Measurements from ENCODE around the gene ERC1.

ERC1 gene

DNA sequence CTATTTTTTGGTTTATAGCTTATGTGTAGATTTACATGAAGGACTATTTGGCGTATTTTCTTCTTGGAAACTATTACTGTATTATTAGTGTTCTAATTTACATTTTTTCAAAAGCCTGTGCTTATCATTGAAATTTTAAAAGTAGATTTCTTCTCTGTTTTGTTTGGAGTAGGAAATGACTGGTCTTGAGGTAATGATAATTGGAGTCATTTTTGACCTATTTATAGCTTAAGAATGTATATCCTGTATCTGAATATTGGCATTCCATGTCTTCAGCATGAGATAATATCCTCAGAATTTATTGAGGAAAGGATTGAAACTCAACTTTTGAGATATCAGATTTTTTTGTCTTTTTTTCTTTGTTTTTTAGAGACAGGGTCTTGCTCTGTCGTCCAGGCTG is 193.4 kb downstream of the ERC1 start:
- Histone ChIP-seq H3K4me3 (ENCODE audit: insufficient read depth in 1 of 2, low read depth in 1 of 2, low read length in 2 of 2) (no peak overlapping the region), H3K4me1 (ENCODE audit: control insufficient read depth, insufficient read depth, low read depth, low read length) (no peaks in the 10 kb centered on the region), H2BK15ac (ENCODE audit: low read depth, poor library complexity, severe bottlenecking) (no peak overlapping the region), H2BK5ac (ENCODE audit: low read depth, low read length, poor library complexity, severe bottlenecking) (no peak overlapping the region), H3K79me1 (replicated peaks; ENCODE audit: low read length, poor library complexity, severe bottlenecking) (peaks cover 2% of the 10 kb centered on the region), H4K91ac (ENCODE audit: low read length) (no peak overlapping the region), H3K9me3 (ENCODE audit: control insufficient read depth, low read length) (no peaks in the 10 kb centered on the region), H3K4ac (ENCODE audit: low read depth in 1 of 2, low read length in 2 of 2) (no peak overlapping the region), H2BK120ac (ENCODE audit: low read depth, low read length) (no peak overlapping the region), H2BK12ac (ENCODE audit: low read length in 2 of 2) (no peak overlapping the region), H3K23ac (ENCODE audit: low read length in 2 of 2) (no peak overlapping the region), H4K8ac (ENCODE audit: low read length) (no peak overlapping the region), H3K18ac (ENCODE audit: low read depth in 1 of 2, low read length in 2 of 2) (no peak overlapping the region), H3K4me2 (ENCODE audit: low read length, poor library complexity, severe bottlenecking) (no peak overlapping the region), H2AK5ac (ENCODE audit: low read length, severe bottlenecking) (no peak overlapping the region), H3K27ac (ENCODE audit: low read length, poor library complexity, severe bottlenecking) (no peak overlapping the region), H3K9ac (ENCODE audit: low read length) (no peak overlapping the region), H3K14ac (ENCODE audit: low read length in 2 of 2) (no peak overlapping the region), H3K36me3 (ENCODE audit: control insufficient read depth in 1 of 2, insufficient read depth in 2 of 2, low read depth in 1 of 2, low read length in 2 of 2) (peaks cover 4 to 83% of the 10 kb centered on the region in 2 experiments), H2AFZ (ENCODE audit: low read depth, low read length) (no peak overlapping the region), H3K27me3 (ENCODE audit: control insufficient read depth in 1 of 2, insufficient read depth in 1 of 2, low read length in 2 of 2) (no peaks in the 10 kb centered on the region)
- WGBS = 73% methylated on average over 1 of the region's 2 CpGs
- no peak for DNase-seq

- no peak overlapping the region for H2AFZ ChIP-seq (ENCODE audit: low read depth, low read length)
- H3K4me3 ChIP-seq (ENCODE audit: insufficient read depth in 1 of 2, low read depth in 1 of 2, low read length in 2 of 2) = no peak overlapping the region
- H2BK120ac ChIP-seq (ENCODE audit: low read depth, low read length) = no peak overlapping the region
- DNase-seq = no peak
- H3K79me1 ChIP-seq (replicated peaks; ENCODE audit: low read length, poor library complexity, severe bottlenecking) = peaks cover 1% of the 10 kb centered on the region
- no peaks in the 10 kb centered on the region for H3K27me3 ChIP-seq (ENCODE audit: control insufficient read depth in 1 of 2, insufficient read depth in 1 of 2, low read length in 2 of 2)
- no peaks in the 10 kb centered on the region for H3K9me3 ChIP-seq (ENCODE audit: control insufficient read depth, low read length)
- WGBS = 100% methylated on average over 1 of the region's 3 CpGs
- H2BK12ac ChIP-seq (ENCODE audit: low read length in 2 of 2) = no peak overlapping the region
- H3K36me3 ChIP-seq (ENCODE audit: control insufficient read depth in 1 of 2, insufficient read depth in 2 of 2, low read depth in 1 of 2, low read length in 2 of 2) = peaks cover 4 to 90% of the 10 kb centered on the region in 2 experiments
- no peak overlapping the region for H4K8ac ChIP-seq (ENCODE audit: low read length)
- no peak overlapping the region for H3K4ac ChIP-seq (ENCODE audit: low read depth in 1 of 2, low read length in 2 of 2)
- H4K91ac ChIP-seq (ENCODE audit: low read length) = no peak overlapping the region
- no peak overlapping the region for H3K27ac ChIP-seq (ENCODE audit: low read length, poor library complexity, severe bottlenecking)
- H3K4me2 ChIP-seq (ENCODE audit: low read length, poor library complexity, severe bottlenecking) = no peak overlapping the region
- no peak overlapping the region for H2AK5ac ChIP-seq (ENCODE audit: low read length, severe bottlenecking)
- H3K9ac ChIP-seq (ENCODE audit: low read length) = no peak overlapping the region
- H3K18ac ChIP-seq (ENCODE audit: low read depth in 1 of 2, low read length in 2 of 2) = no peak overlapping the region
- no peak overlapping the region for H3K14ac ChIP-seq (ENCODE audit: low read length in 2 of 2)
- no peak overlapping the region for H3K23ac ChIP-seq (ENCODE audit: low read length in 2 of 2)
- H2BK15ac ChIP-seq (ENCODE audit: low read depth, poor library complexity, severe bottlenecking) = no peak overlapping the region
- H3K4me1 ChIP-seq (ENCODE audit: control insufficient read depth, insufficient read depth, low read depth, low read length) = no peaks in the 10 kb centered on the region
- no peak overlapping the region for H2BK5ac ChIP-seq (ENCODE audit: low read depth, low read length, poor library complexity, severe bottlenecking)
Measured at GRCh38 chr12:1185460-1186182, 194.6 kb downstream of the ERC1 start.

DNA sequence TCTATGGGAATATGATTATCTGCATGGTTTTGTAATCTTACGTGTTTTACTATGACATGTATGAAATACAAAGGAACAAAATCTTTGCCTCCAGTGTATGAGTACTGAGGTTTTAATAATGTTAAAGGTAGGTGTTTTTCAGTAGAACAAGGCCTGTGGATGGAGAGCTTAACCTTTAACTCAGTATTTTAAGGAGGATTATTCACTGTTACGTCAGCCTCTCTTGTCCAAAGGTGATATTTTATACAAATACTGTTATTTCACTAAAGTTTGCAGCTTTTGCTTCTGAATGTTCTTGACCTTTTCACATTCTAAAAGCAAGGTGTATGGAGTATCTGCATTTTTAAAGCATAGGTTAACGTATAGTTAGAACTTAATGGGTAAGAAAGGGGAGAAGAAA is 195.3 kb downstream of the ERC1 start:
- Histone ChIP-seq H2BK15ac (ENCODE audit: low read depth, poor library complexity, severe bottlenecking) (no peak overlapping the region), H3K4me3 (ENCODE audit: insufficient read depth in 1 of 2, low read depth in 1 of 2, low read length in 2 of 2) (no peak overlapping the region), H3K4ac (ENCODE audit: low read depth in 1 of 2, low read length in 2 of 2) (no peak overlapping the region), H3K36me3 (ENCODE audit: control insufficient read depth in 1 of 2, insufficient read depth in 2 of 2, low read depth in 1 of 2, low read length in 2 of 2) (peaks cover 4 to 89% of the 10 kb centered on the region in 2 experiments), H3K79me1 (replicated peaks; ENCODE audit: low read length, poor library complexity, severe bottlenecking) (peaks cover 1% of the 10 kb centered on the region), H3K4me1 (ENCODE audit: control insufficient read depth, insufficient read depth, low read depth, low read length) (no peaks in the 10 kb centered on the region), H2AK5ac (ENCODE audit: low read length, severe bottlenecking) (no peak overlapping the region), H2BK12ac (ENCODE audit: low read length in 2 of 2) (no peak overlapping the region), H2BK120ac (ENCODE audit: low read depth, low read length) (no peak overlapping the region), H3K9me3 (ENCODE audit: control insufficient read depth, low read length) (no peaks in the 10 kb centered on the region), H2BK5ac (ENCODE audit: low read depth, low read length, poor library complexity, severe bottlenecking) (no peak overlapping the region), H3K27ac (ENCODE audit: low read length, poor library complexity, severe bottlenecking) (no peak overlapping the region), H3K27me3 (ENCODE audit: control insufficient read depth in 1 of 2, insufficient read depth in 1 of 2, low read length in 2 of 2) (no peaks in the 10 kb centered on the region), H3K18ac (ENCODE audit: low read depth in 1 of 2, low read length in 2 of 2) (no peak overlapping the region), H2AFZ (ENCODE audit: low read depth, low read length) (no peak overlapping the region), H3K9ac (ENCODE audit: low read length) (no peak overlapping the region), H4K8ac (ENCODE audit: low read length) (no peak overlapping the region), H3K23ac (ENCODE audit: low read length in 2 of 2) (no peak overlapping the region), H4K91ac (ENCODE audit: low read length) (no peak overlapping the region), H3K14ac (ENCODE audit: low read length in 2 of 2) (no peak overlapping the region), H3K4me2 (ENCODE audit: low read length, poor library complexity, severe bottlenecking) (no peak overlapping the region)
- 100% methylated on average over 1 of the region's 3 CpGs for WGBS
- DNase-seq = no peak

GRCh38 chr12:1188016-1188415 is 197.0 kb downstream of the ERC1 start:
- H3K4me3 ChIP-seq (ENCODE audit: insufficient read depth in 1 of 2, low read depth in 1 of 2, low read length in 2 of 2) = no peak overlapping the region
- no peak overlapping the region for H2BK12ac ChIP-seq (ENCODE audit: low read length in 2 of 2)
- H2BK15ac ChIP-seq (ENCODE audit: low read depth, poor library complexity, severe bottlenecking) = no peak overlapping the region
- H3K9ac ChIP-seq (ENCODE audit: low read length) = no peak overlapping the region
- no peak overlapping the region for H4K91ac ChIP-seq (ENCODE audit: low read length)
- H3K4me1 ChIP-seq (ENCODE audit: control insufficient read depth, insufficient read depth, low read depth, low read length) = no peaks in the 10 kb centered on the region
- no peak for DNase-seq
- peaks cover 1% of the 10 kb centered on the region for H3K79me1 ChIP-seq (replicated peaks; ENCODE audit: low read length, poor library complexity, severe bottlenecking)
- no peak overlapping the region for H2AFZ ChIP-seq (ENCODE audit: low read depth, low read length)
- 97% methylated on average over 3 of the region's 4 CpGs for WGBS
- no peaks in the 10 kb centered on the region for H3K27me3 ChIP-seq (ENCODE audit: control insufficient read depth in 1 of 2, insufficient read depth in 1 of 2, low read length in 2 of 2)
- no peak overlapping the region for H3K4ac ChIP-seq (ENCODE audit: low read depth in 1 of 2, low read length in 2 of 2)
- no peak overlapping the region for H4K8ac ChIP-seq (ENCODE audit: low read length)
- H3K27ac ChIP-seq (ENCODE audit: low read length, poor library complexity, severe bottlenecking) = no peak overlapping the region
- H3K23ac ChIP-seq (ENCODE audit: low read length in 2 of 2) = no peak overlapping the region
- no peak overlapping the region for H3K18ac ChIP-seq (ENCODE audit: low read depth in 1 of 2, low read length in 2 of 2)
- no peak overlapping the region for H2AK5ac ChIP-seq (ENCODE audit: low read length, severe bottlenecking)
- no peaks in the 10 kb centered on the region for H3K9me3 ChIP-seq (ENCODE audit: control insufficient read depth, low read length)
- peaks cover 4 to 91% of the 10 kb centered on the region in 2 experiments for H3K36me3 ChIP-seq (ENCODE audit: control insufficient read depth in 1 of 2, insufficient read depth in 2 of 2, low read depth in 1 of 2, low read length in 2 of 2)
- H2BK5ac ChIP-seq (ENCODE audit: low read depth, low read length, poor library complexity, severe bottlenecking) = no peak overlapping the region
- H3K4me2 ChIP-seq (ENCODE audit: low read length, poor library complexity, severe bottlenecking) = no peak overlapping the region
- H3K14ac ChIP-seq (ENCODE audit: low read length in 2 of 2) = no peak overlapping the region
- H2BK120ac ChIP-seq (ENCODE audit: low read depth, low read length) = no peak overlapping the region

Data from mesenchymal stem cell (in vitro differentiated cells and primary cell).